ENCODE data around the gene KRTAP5-4. TPM values are rescaled to one million over a fixed set of nuclear protein-coding genes. Genes with fewer than 3 reads are reported as not detected.
A peak's percentile ranks its signal among the peaks of the same experiment; 100 is the strongest.

Gene KRTAP5-4
- total and polyA plus RNA-seq, 2 experiments from 2014 or later = not detected

DNA sequence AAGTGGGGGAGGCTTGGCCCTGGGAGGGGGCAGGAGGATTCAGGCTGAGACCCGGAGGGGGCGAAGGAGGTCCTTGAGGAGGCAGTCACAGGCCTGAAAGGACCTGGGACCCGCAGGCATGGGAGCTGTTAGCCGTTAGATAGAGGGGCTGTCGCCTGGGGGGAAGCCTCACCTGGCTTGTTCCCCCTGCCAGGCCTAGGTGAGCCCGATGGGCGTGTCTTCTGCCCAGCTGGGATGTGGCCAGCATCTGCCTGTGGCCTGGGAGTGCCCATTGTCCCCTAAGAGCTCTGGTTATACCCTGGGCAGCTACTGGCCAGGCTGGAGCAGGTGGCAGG lies 48.1 kb downstream of the KRTAP5-4 start:
- in situ Hi-C loops (cut with MboI) = no loop called here

DNA sequence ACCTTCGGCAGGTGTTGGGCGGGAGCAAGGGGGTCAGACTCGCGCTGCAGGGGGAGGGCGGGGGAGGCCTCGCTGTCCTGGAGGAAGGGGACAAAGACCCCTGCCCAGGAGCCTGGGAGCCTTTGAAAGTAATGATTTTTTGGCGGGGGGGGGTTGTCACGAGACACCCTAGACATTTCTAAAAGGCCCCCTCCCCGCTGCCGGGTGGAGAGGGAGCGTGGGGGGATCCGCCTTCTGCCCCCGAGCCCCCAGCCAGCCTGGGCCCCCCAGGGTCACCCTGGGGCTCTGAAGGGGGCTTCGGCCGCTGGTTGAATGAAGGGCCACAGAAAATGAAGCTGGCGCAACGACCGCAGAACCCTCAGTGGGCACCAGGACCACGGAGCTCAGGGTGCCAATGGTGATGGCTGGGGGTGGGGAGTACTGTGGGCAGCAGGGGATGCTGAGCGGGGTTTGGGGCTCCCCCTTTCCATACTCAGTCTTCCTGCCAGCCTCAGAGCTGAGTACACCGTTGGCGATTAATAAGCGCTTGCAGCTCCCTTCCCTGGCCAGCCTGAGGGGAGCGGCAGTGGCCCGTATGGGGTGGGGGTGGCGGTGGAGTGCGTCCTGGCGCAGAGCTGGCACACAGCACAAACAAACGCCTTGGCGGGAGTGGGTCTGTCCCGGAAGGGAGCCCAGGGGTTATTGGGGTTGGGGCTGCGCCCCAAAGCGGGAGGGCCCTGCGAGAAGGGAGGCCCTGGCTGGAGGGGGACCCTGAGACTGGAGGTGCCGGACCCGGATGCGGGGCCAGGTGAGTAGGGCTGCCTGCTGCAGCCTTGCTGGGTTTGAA lies 48.6 kb downstream of the KRTAP5-4 start:
- Histone ChIP-seq H3K4me2 (ENCODE audit: unreplicated experiment) (no peak overlapping the region), H3K36me3 (ENCODE audit: low read depth) (no peaks in the 10 kb centered on the region), H3K4me3 (no peak overlapping the region), H3F3A (ENCODE audit: insufficient read depth) (0 out of 2 replicates have a peak, but pooled peaks cover 3% of the 10 kb centered on the region), H3K9me3 (ENCODE audit: low read depth) (no peaks in the 10 kb centered on the region), H3K79me2 (ENCODE audit: insufficient read depth) (no peaks in the 10 kb centered on the region), H3K4me1 (ENCODE audit: insufficient read depth) (no peaks in the 10 kb centered on the region), H3K9ac (no peak overlapping the region), H3K9me2 (ENCODE audit: insufficient read depth) (no peaks in the 10 kb centered on the region), H3K27me3 (replicated peaks; ENCODE audit: insufficient read depth) (peaks cover 21% of the 10 kb centered on the region), H3K27ac (no peak overlapping the region), H2AFZ (no peak overlapping the region), H4K20me1 (ENCODE audit: insufficient read depth) (no peaks in the 10 kb centered on the region)
- TF ChIP-seq EZH2phosphoT487 (IDR thresholded peaks at IDR 0.05; ENCODE audit: insufficient read depth, low read depth) (no peak), EZH2 (IDR thresholded peaks at IDR 0.05; ENCODE audit: insufficient read depth, poor library complexity, severe bottlenecking) (peak; percentile 47)
- in situ Hi-C loops (cut with MboI) = no loop called here
- 2 to 3% methylated on average over 25 to 30 of the region's 37 CpGs for WGBS, 2 experiments (ENCODE audit: low coverage in 1 of 2, low lambda C conversion rate in 2 of 2, missing lambda C conversion rate in 2 of 2)
- DNase-seq = no peak

More for the DNA sequence above, 48.1 kb downstream of the KRTAP5-4 start:
- Histone ChIP-seq H3K27ac (no peak overlapping the region), H3K4me3 (no peak overlapping the region), H3K4me2 (ENCODE audit: unreplicated experiment) (no peak overlapping the region), H3K4me1 (ENCODE audit: insufficient read depth) (no peaks in the 10 kb centered on the region), H3K27me3 (replicated peaks; ENCODE audit: insufficient read depth) (peaks cover 21% of the 10 kb centered on the region), H3K9ac (no peak overlapping the region), H3K36me3 (ENCODE audit: low read depth) (no peaks in the 10 kb centered on the region), H3K9me2 (ENCODE audit: insufficient read depth) (no peaks in the 10 kb centered on the region), H4K20me1 (ENCODE audit: insufficient read depth) (no peaks in the 10 kb centered on the region), H3K79me2 (ENCODE audit: insufficient read depth) (no peaks in the 10 kb centered on the region), H3K9me3 (ENCODE audit: low read depth) (no peaks in the 10 kb centered on the region), H3F3A (ENCODE audit: insufficient read depth) (0 out of 2 replicates have a peak, but pooled peaks cover 3% of the 10 kb centered on the region), H2AFZ (no peak overlapping the region)
- no peak for DNase-seq
- 7% methylated on average over 7 of the region's 7 CpGs for WGBS, 2 experiments (ENCODE audit: low coverage in 1 of 2, low lambda C conversion rate in 2 of 2, missing lambda C conversion rate in 2 of 2)
- TF ChIP-seq EZH2 (IDR thresholded peaks at IDR 0.05; ENCODE audit: insufficient read depth, poor library complexity, severe bottlenecking) (no peak), EZH2phosphoT487 (IDR thresholded peaks at IDR 0.05; ENCODE audit: insufficient read depth, low read depth) (no peak)

DNA sequence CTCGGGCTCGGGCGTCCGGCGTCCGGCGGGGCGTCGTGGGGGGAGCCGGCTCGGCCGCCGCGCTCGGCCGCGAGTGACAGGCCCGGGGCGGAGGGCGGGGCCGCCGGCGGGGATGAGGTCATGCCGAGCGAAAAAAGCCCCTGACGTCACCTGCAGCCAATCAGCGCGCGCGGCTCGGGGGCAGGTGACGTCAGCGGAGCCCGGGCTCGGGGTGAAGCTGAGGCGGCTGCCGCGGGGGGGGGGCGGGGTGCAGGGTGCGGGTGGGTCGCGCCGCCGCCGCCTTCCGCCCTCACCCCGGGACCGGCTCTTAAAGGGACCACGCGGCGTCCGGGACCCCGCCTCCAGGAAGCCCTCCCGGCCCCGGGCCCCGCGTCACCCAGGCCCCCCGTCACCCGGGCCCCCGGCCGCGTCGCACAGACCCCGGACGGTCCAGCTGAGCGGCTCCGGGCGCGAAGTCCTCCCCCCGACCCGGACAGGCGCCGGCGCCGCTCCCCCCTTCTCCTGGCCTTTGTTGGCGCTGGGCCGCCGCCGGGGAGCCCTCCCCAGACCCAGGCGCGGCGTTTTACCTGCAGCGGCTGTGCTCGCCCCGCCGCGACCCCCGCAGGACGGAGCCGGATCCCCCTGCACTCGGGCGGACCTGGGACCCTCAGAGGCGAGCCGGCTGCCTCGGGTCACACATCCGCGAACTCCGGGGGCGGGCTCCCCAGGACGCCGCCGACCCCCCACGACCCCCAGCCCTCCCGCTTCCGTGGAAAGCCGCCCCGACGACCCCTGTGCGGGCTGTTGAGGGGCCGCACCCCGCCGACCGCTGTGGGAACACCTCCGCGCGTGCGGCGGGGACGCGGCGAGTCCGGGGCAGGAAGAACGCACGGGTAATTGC lies 49.5 kb downstream of the KRTAP5-4 start, which contains the start of gene DUSP8:
TSS of gene DUSP8 (minus strand) at position 75 of the 880 bp plus-strand sequence. CDS start 6,445 bp downstream, outside the sequence.
- no peak within 1 kb of the TSS for H2AFZ ChIP-seq
- H3K9ac ChIP-seq = peak within 1 kb of the TSS; percentile 13; the same call in 1 of the 2 replicates
- peak within 1 kb of the TSS; percentile 45 for H3K4me3 ChIP-seq

DNA sequence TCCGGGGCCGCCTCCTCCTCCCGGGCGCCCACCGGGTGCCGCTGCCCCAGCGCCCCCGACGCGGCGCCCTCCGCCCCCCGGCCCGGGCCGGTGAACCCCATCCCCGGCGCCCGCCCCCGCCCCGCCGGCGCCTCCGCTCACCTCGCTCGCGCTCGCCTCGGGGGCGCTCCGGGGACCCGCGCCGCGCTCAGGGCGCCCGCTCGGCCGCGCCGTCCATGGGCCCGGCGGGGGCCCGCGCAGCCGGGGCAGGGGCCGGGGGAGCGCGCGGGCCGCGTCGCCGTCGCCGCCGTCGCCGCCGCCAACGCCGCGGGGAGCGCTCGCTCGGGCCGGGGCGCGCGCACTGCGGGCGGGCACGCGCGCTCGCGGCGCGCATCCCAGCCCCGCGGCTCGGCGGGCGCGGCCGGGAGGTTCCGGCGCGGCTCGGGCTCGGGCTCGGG lies 50.2 kb downstream of the KRTAP5-4 start:
- H3K27ac ChIP-seq = no peak overlapping the region
- in situ Hi-C loops (cut with MboI) = no loop called here
- no peak for DNase-seq

More for the DNA sequence above, 49.5 kb downstream of the KRTAP5-4 start, which contains the start of gene DUSP8:
- H3K79me2 ChIP-seq (ENCODE audit: insufficient read depth) = no peaks in the 10 kb centered on the region
- no peaks in the 10 kb centered on the region for H3K9me3 ChIP-seq (ENCODE audit: low read depth)
- H3K4me2 ChIP-seq (ENCODE audit: unreplicated experiment) = peak within 1 kb of the TSS; percentile 51
- no peaks in the 10 kb centered on the region for H3K36me3 ChIP-seq (ENCODE audit: low read depth)
- H4K20me1 ChIP-seq (ENCODE audit: insufficient read depth) = no peaks in the 10 kb centered on the region
- 0 out of 2 replicates have a peak, but pooled peaks have one; percentile 53 for TF ChIP-seq EZH2phosphoT487 (IDR thresholded peaks at IDR 0.05; ENCODE audit: insufficient read depth, low read depth)
- TF ChIP-seq EZH2 (IDR thresholded peaks at IDR 0.05; ENCODE audit: insufficient read depth, poor library complexity, severe bottlenecking) = peak; percentile 97
- 2 to 4% methylated on average over 15 to 82 of the region's 124 CpGs for WGBS, 2 experiments (ENCODE audit: low coverage in 1 of 2, low lambda C conversion rate in 2 of 2, missing lambda C conversion rate in 2 of 2)
- H3K9me2 ChIP-seq (ENCODE audit: insufficient read depth) = no peaks in the 10 kb centered on the region
- 0 out of 2 replicates have a peak, but pooled peaks cover 3% of the 10 kb centered on the region for H3F3A ChIP-seq (ENCODE audit: insufficient read depth)
- peaks cover 21% of the 10 kb centered on the region for H3K27me3 ChIP-seq (replicated peaks; ENCODE audit: insufficient read depth)
- peak; percentile 93 for DNase-seq
- H3K27ac ChIP-seq = no peak within 1 kb of the TSS
- in situ Hi-C loops (cut with MboI) = no loop called here
- H3K4me1 ChIP-seq (ENCODE audit: insufficient read depth) = no peaks in the 10 kb centered on the region

More for the DNA sequence above, 50.2 kb downstream of the KRTAP5-4 start:
- Histone ChIP-seq H3K4me1 (ENCODE audit: insufficient read depth) (no peaks in the 10 kb centered on the region), H3K79me2 (ENCODE audit: insufficient read depth) (no peaks in the 10 kb centered on the region), H3K9me2 (ENCODE audit: insufficient read depth) (no peaks in the 10 kb centered on the region), H3K4me3 (no peak overlapping the region), H3K9ac (no peak overlapping the region), H2AFZ (no peak overlapping the region), H3K27me3 (replicated peaks; ENCODE audit: insufficient read depth) (peaks cover 21% of the 10 kb centered on the region), H3K9me3 (ENCODE audit: low read depth) (no peaks in the 10 kb centered on the region), H3K36me3 (ENCODE audit: low read depth) (no peaks in the 10 kb centered on the region), H4K20me1 (ENCODE audit: insufficient read depth) (no peaks in the 10 kb centered on the region), H3K4me2 (ENCODE audit: unreplicated experiment) (no peak overlapping the region), H3F3A (ENCODE audit: insufficient read depth) (0 out of 2 replicates have a peak, but pooled peaks cover 3% of the 10 kb centered on the region)
- no peak for TF ChIP-seq EZH2 (IDR thresholded peaks at IDR 0.05; ENCODE audit: insufficient read depth, poor library complexity, severe bottlenecking)
- no peak for TF ChIP-seq EZH2phosphoT487 (IDR thresholded peaks at IDR 0.05; ENCODE audit: insufficient read depth, low read depth)
- 2% methylated on average over 69 of the region's 91 CpGs; no CpG with 5 or more reads in 1 of the 2 experiments for WGBS, 2 experiments (ENCODE audit: low coverage in 1 of 2, low lambda C conversion rate in 2 of 2, missing lambda C conversion rate in 2 of 2)

Other genes starting within 250 kb of the KRTAP5-4 start
- gene BRSK2, start 232.2 kb downstream of the KRTAP5-4 start, total RNA-seq (2014; rRNA removed; shearing (Covaris generic)) = 0.11 and 0.13 TPM in 2 replicates
- gene BRSK2, start 232.2 kb downstream of the KRTAP5-4 start, polyA plus RNA-seq (2016; fragmentation: Nextera tagmentation; extraction: Ambion mirVana) = not detected in 2 replicates
- gene MOB2, start 135.4 kb downstream of the KRTAP5-4 start, total RNA-seq (2014; rRNA removed; shearing (Covaris generic)) = 22.1 and 29.3 TPM in 2 replicates
- gene MOB2, start 135.4 kb downstream of the KRTAP5-4 start, polyA plus RNA-seq (2016; fragmentation: Nextera tagmentation; extraction: Ambion mirVana) = 27.1 and 28.8 TPM in 2 replicates
- gene DUSP8, start 49.9 kb downstream of the KRTAP5-4 start, total RNA-seq (2014; rRNA removed; shearing (Covaris generic)) = 0.11 TPM in 1 of 2 replicates, not detected in the other
- 0.05 TPM in 1 of 2 replicates, not detected in the other for gene DUSP8, start 49.9 kb downstream of the KRTAP5-4 start, polyA plus RNA-seq (2016; fragmentation: Nextera tagmentation; extraction: Ambion mirVana)
- not detected in 2 replicates for gene KRTAP5-1, start 36.9 kb downstream of the KRTAP5-4 start, total RNA-seq (2014; rRNA removed; shearing (Covaris generic))
- not detected in 2 replicates for gene KRTAP5-1, start 36.9 kb downstream of the KRTAP5-4 start, polyA plus RNA-seq (2016; fragmentation: Nextera tagmentation; extraction: Ambion mirVana)
- not detected in 2 replicates for gene KRTAP5-2, start 23.8 kb downstream of the KRTAP5-4 start, total RNA-seq (2014; rRNA removed; shearing (Covaris generic))
- not detected in 2 replicates for gene KRTAP5-2, start 23.8 kb downstream of the KRTAP5-4 start, polyA plus RNA-seq (2016; fragmentation: Nextera tagmentation; extraction: Ambion mirVana)
- not detected in 2 replicates for gene KRTAP5-3, start 13.7 kb downstream of the KRTAP5-4 start, total RNA-seq (2014; rRNA removed; shearing (Covaris generic))
- gene KRTAP5-3, start 13.7 kb downstream of the KRTAP5-4 start, polyA plus RNA-seq (2016; fragmentation: Nextera tagmentation; extraction: Ambion mirVana) = not detected in 2 replicates
- not detected in 2 replicates for gene KRTAP5-5, start 7.6 kb upstream of the KRTAP5-4 start, total RNA-seq (2014; rRNA removed; shearing (Covaris generic))
- not detected in 2 replicates for gene KRTAP5-5, start 7.6 kb upstream of the KRTAP5-4 start, polyA plus RNA-seq (2016; fragmentation: Nextera tagmentation; extraction: Ambion mirVana)
- not detected in 2 replicates for gene KRTAP5-6, start 75.1 kb upstream of the KRTAP5-4 start, total RNA-seq (2014; rRNA removed; shearing (Covaris generic))
- gene KRTAP5-6, start 75.1 kb upstream of the KRTAP5-4 start, polyA plus RNA-seq (2016; fragmentation: Nextera tagmentation; extraction: Ambion mirVana) = not detected in 2 replicates
- gene IFITM10, start 128.5 kb upstream of the KRTAP5-4 start, total RNA-seq (2014; rRNA removed; shearing (Covaris generic)) = 1.6 and 67.4 TPM in 2 replicates
- 0.41 and 0.53 TPM in 2 replicates for gene IFITM10, start 128.5 kb upstream of the KRTAP5-4 start, polyA plus RNA-seq (2016; fragmentation: Nextera tagmentation; extraction: Ambion mirVana)
- gene CTSD, start 141.8 kb upstream of the KRTAP5-4 start, total RNA-seq (2014; rRNA removed; shearing (Covaris generic)) = 305 and 338 TPM in 2 replicates
- gene CTSD, start 141.8 kb upstream of the KRTAP5-4 start, polyA plus RNA-seq (2016; fragmentation: Nextera tagmentation; extraction: Ambion mirVana) = 321 and 327 TPM in 2 replicates
- gene SYT8, start 212.9 kb upstream of the KRTAP5-4 start, total RNA-seq (2014; rRNA removed; shearing (Covaris generic)) = not detected in 2 replicates
- not detected in 2 replicates for gene SYT8, start 212.9 kb upstream of the KRTAP5-4 start, polyA plus RNA-seq (2016; fragmentation: Nextera tagmentation; extraction: Ambion mirVana)
- gene TNNI2, start 216.8 kb upstream of the KRTAP5-4 start, total RNA-seq (2014; rRNA removed; shearing (Covaris generic)) = not detected in 2 replicates
- gene TNNI2, start 216.8 kb upstream of the KRTAP5-4 start, polyA plus RNA-seq (2016; fragmentation: Nextera tagmentation; extraction: Ambion mirVana) = not detected in 2 replicates
- not detected in 2 replicates for gene LSP1, start 230.9 kb upstream of the KRTAP5-4 start, total RNA-seq (2014; rRNA removed; shearing (Covaris generic))
- gene LSP1, start 230.9 kb upstream of the KRTAP5-4 start, polyA plus RNA-seq (2016; fragmentation: Nextera tagmentation; extraction: Ambion mirVana) = 0.36 and 1.3 TPM in 2 replicates

Measured in GM23248 (cell line).